22Rv1 (cell line): ENCODE data around the gene ACSS3.

Experiments used
- CTCF ChIP-seq: fragments of 450-650 bp; IDR thresholded peaks from 2 replicates; pipeline ENCODE4 v1.5.1; 2017; ENCODE audit warnings: mild to moderate bottlenecking
- ZFX ChIP-seq: fragments of 450-650 bp; IDR thresholded peaks from 2 replicates; pipeline ENCODE4 v1.6.1; 2017; ENCODE audit warnings: antibody characterized with exemption, borderline replicate concordance

- TF ChIP-seq CTCF (no peak), ZFX (no peak)
These were observed 68.6 kb downstream of the ACSS3 start for GRCh38 chr12:81146228-81147225.
